Measurements from ENCODE around the gene WNT1.

WNT1 gene

DNA sequence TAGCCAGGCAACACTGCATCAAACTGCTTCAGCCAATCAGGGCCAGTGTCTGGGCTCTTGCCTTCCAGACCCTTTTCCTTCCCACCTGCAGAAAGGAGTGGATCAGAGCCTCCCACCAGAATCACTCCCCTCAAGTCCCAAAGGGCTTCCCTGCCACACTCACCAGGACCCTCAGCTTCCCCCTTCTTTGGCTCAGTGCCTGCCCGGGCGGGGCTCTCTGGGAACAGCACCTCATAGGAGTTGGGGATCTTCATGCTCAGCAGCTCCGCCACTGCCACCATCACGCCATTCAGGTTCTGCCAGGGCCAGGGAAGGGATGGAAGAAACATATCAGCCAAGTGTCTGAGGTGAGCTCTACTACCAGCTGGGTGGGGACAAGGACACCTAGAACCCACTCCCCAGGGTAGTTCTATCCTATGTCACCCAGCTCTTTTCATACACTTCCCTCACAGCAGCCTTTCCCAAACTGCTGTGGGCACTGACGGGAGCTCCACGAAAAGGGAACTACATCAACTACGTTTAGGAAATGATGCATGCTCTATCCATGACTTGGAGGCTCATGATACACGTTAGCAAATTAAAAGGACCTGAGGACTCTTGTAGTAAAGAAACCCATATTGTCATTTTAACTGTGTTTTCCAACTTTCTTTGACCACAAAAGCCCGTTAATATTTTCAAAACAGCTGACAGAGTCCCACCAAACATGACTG, 49.9 kb downstream of the WNT1 start:
- TF ChIP-seq, protein P1, sequence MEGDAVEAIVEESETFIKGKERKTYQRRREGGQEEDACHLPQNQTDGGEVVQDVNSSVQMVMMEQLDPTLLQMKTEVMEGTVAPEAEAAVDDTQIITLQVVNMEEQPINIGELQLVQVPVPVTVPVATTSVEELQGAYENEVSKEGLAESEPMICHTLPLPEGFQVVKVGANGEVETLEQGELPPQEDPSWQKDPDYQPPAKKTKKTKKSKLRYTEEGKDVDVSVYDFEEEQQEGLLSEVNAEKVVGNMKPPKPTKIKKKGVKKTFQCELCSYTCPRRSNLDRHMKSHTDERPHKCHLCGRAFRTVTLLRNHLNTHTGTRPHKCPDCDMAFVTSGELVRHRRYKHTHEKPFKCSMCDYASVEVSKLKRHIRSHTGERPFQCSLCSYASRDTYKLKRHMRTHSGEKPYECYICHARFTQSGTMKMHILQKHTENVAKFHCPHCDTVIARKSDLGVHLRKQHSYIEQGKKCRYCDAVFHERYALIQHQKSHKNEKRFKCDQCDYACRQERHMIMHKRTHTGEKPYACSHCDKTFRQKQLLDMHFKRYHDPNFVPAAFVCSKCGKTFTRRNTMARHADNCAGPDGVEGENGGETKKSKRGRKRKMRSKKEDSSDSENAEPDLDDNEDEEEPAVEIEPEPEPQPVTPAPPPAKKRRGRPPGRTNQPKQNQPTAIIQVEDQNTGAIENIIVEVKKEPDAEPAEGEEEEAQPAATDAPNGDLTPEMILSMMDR (conservative IDR thresholded peaks at IDR 0.05): no peak
- no peak overlapping the region for H3K27ac ChIP-seq

DNA sequence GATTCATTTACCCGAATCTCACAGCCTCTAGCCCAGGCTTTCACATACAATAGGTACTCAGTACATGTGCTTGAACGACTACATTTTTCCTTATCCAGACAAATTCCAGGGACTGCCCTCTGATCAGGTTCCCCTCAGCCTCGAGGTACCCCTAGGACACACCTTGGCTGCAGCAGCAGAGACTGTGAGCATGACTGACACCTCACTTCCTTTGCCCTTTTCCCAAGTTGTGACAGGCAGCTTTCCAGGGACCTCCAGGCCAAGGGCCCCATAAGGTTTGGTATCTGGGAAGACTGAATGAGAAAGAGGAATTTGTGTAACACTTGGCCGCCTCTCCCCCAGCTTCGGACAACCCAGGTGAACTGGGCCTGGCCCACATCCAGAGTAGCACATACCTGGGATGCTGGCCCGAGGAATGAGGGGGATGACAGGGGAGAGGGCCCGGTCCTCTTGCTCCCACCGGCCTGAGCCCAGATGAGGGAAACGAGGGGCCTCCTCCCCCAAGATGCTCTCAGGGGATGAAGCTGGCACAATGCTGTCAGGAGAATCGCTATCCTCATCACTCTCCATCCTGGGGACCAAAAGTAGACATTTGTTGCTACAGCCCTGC, 50.6 kb downstream of the WNT1 start:
- H3K27ac ChIP-seq: no peak overlapping the region
- TF ChIP-seq, protein P1 (conservative IDR thresholded peaks at IDR 0.05): no peak

DNA sequence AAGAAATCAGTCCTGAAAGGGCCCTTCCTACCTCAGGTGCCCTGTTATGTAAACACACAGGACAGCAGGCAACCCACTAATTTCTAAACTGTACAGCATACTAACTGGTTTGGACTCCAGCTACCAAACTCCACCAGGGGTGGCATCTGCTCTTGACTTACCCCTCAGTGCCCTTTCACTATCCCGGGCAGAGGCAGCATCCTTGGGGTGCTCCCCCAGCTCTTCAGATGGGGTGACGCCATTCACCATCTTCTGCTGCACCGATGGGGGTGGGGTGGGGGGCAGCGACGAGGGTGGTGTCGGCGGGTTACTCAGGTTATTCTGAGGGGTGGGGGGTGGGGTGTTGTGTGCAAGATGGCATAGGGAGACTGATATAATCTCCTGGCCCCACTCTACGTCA, 52.0 kb downstream of the WNT1 start:
- H3K27ac ChIP-seq: no peak overlapping the region
- TF ChIP-seq, protein P1 (conservative IDR thresholded peaks at IDR 0.05): no peak

DNA sequence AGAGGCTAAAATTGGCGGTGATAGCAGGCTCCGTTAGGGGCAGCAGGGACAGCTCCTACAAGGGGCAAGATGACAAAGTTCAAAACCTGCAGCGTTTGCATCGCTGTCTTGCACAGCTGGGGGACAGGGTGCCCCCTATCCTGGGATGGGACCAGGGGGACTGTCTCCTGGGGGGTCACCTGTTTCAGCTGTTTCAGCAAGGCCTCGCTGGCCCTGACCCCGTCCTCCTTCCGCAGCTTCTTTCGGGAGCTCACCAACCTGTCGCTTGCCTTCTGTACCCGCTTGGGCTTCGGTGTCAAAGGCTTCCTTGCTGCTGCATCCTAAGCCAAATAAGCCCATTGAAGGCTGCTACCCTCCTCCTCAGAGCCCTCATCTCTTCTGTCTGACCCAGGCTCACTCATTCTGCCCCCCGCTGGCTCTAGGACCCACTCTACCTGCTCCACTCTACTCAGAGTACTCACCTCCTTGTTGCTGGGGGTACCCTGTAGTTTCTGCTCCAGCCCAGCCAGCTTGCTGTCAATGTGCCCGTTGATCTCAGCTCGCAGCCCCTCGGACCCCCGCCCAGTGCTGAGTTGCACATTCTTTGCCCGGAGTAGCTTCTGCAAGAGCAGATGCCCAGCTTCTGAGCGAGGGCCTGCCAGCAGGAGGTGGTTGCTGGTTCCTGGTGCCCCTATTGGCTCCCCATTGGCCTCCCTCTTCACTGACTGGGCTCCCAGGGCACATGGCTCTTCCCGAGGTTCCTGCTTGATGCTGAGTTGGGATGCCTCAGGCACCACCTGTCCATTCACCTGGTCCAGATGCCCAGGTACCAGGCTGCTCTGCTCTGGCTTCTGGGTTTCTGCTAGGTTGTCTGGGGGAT, 52.8 kb downstream of the WNT1 start:
- TF ChIP-seq, protein P1 (conservative IDR thresholded peaks at IDR 0.05): no peak

GRCh38 chr12:49031573-49032161, 53.5 kb downstream of the WNT1 start:
- H3K27ac ChIP-seq: no peak overlapping the region
- TF ChIP-seq, protein P1 (conservative IDR thresholded peaks at IDR 0.05): no peak

More for the DNA sequence above, 52.8 kb downstream of the WNT1 start:
- H3K27ac ChIP-seq: no peak overlapping the region
